OCI-LY1 (cell line): ENCODE measurements around the gene ASPG.

ENCODE experiments used
- H2AFZ ChIP-seq: fragments of 200-600 bp; sonication (generic), shearing (Covaris generic); 2 replicates; pipeline ENCODE4 v1.6.0; 2014; ENCODE audit warnings: antibody characterized with exemption, mild to moderate bottlenecking, low read length
- H3F3A ChIP-seq: fragments of 200-600 bp; sonication (generic), shearing (Covaris generic); 2 replicates; pipeline ENCODE4 v1.6.0; 2014; ENCODE audit warnings: mild to moderate bottlenecking, antibody characterized with exemption, low read length, moderate library complexity; ENCODE audit not compliant: insufficient read depth
- H3K27ac ChIP-seq: fragments of 200-600 bp; sonication (generic); 2 replicates; pipeline ENCODE4 v1.5.1; 2014; ENCODE audit warnings: low read length, mixed run types, mild to moderate bottlenecking, low read depth; ENCODE audit not compliant: poor library complexity, severe bottlenecking
- H3K27me3 ChIP-seq: fragments of 200-600 bp; sonication (generic); 2 replicates; pipeline ENCODE4 v1.6.0; 2014; ENCODE audit warnings: antibody characterized with exemption, mild to moderate bottlenecking, low read length, moderate library complexity; ENCODE audit not compliant: insufficient read depth
- H3K36me3 ChIP-seq: fragments of 200-600 bp; sonication (generic); 2 replicates; pipeline ENCODE4 v1.6.1; 2014; ENCODE audit warnings: mild to moderate bottlenecking, antibody characterized with exemption, low read length, moderate library complexity, mixed read lengths; ENCODE audit not compliant: insufficient read depth
- H3K4me1 ChIP-seq: fragments of 200-600 bp; sonication (generic); 2 replicates; pipeline ENCODE4 v1.5.1; 2014; ENCODE audit warnings: mild to moderate bottlenecking, low read length, moderate library complexity; ENCODE audit not compliant: insufficient read depth, severe bottlenecking
- H3K4me2 ChIP-seq: fragments of 200-600 bp; sonication (generic), shearing (Covaris generic); 2 replicates; pipeline ENCODE4 v1.6.1; 2014; ENCODE audit warnings: low read length
- H3K4me3 ChIP-seq: fragments of 200-600 bp; sonication (generic); 2 replicates; pipeline ENCODE4 v1.5.1; 2014; ENCODE audit warnings: low read length, low read depth, mild to moderate bottlenecking, mixed read lengths; ENCODE audit not compliant: poor library complexity, severe bottlenecking
- H3K79me2 ChIP-seq: fragments of 200-600 bp; shearing (Covaris generic); 2 replicates; pipeline ENCODE4 v1.6.1; 2016; ENCODE audit warnings: mixed run types, low read length, mixed read lengths; ENCODE audit not compliant: insufficient read depth
- H3K9ac ChIP-seq: fragments of 200-600 bp; sonication (generic), shearing (Covaris generic); 2 replicates; pipeline ENCODE4 v1.6.1; 2014; ENCODE audit warnings: mild to moderate bottlenecking, low read length, mixed read lengths
- H3K9me2 ChIP-seq: fragments of 200-600 bp; sonication (generic), shearing (Covaris generic); 2 replicates; pipeline ENCODE4 v1.6.1; 2014; ENCODE audit warnings: low read depth, mild to moderate bottlenecking, low read length, mixed read lengths
- H3K9me3 ChIP-seq: fragments of 200-600 bp; shearing (Covaris generic); 2 replicates; pipeline ENCODE4 v1.6.1; 2014; ENCODE audit warnings: low read length, mixed read lengths
- H4K20me1 ChIP-seq: fragments of 200-600 bp; sonication (generic), shearing (Covaris generic); 2 replicates; pipeline ENCODE4 v1.6.0; 2016; ENCODE audit warnings: mild to moderate bottlenecking, low read length; ENCODE audit not compliant: insufficient read depth
- EZH2 ChIP-seq: fragments of 200-600 bp; sonication (generic), shearing (Covaris generic); IDR thresholded peaks from 2 replicates; pipeline ENCODE4 v1.8.0; 2017; ENCODE audit warnings: borderline replicate concordance, mixed run types, mild to moderate bottlenecking, antibody characterized with exemption, low read length, moderate library complexity, mixed read lengths
- TF ChIP-seq, protein P1 (sequence below): fragments of 200-600 bp; sonication (generic), shearing (Covaris generic); IDR thresholded peaks from 2 replicates; pipeline ENCODE4 v1.5.1; 2017; ENCODE audit warnings: mild to moderate bottlenecking, antibody characterized with exemption, low read length, moderate library complexity, mixed read lengths

ASPG gene

DNA sequence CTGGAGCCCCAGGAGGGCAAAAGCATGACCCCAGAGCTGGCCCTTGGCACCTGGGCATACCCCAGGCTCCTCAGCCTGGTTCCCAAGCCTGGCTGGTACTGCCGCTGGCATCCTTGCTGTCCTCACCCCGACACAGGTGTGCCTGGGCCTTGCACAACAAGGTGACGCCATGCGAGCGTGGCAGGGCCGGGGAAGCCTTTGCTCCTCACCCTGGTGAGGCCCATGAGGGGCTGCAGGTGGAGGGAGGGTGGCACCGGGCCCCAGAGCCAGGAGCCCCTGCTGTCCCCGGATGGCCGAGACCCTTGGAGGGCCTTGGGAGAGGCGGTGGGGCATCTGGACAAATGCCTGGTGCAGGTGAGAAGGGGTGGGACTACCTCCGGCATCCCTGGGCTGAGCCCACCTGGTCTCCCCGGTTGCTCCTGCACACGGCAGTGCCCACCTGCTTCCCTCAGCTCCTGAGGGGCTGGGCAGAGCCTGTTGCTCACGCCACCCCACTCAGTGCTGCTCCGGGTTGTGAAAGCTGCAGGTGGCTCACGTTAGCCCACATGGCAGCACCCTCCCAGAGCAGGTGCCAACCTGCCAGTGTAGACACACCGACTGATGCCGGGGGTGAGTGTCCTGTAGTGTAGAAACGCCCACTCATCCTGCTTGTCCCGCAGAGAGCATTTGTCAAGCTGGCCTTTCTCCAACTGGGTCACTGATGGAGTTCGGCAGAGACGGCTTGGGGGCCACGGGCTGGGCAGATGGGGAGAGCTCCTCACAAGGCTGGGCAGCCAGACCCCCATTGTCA is 28.3 kb downstream of the ASPG start:
- no peaks in the 10 kb centered on the region for H3K79me2 ChIP-seq
- no peaks in the 10 kb centered on the region for H4K20me1 ChIP-seq
- no peaks in the 10 kb centered on the region for H3K4me1 ChIP-seq
- no peak overlapping the region for H3K9ac ChIP-seq
- H3K9me2 ChIP-seq, result no peaks in the 10 kb centered on the region
- no peak overlapping the region for H3K4me3 ChIP-seq
- no peak overlapping the region for H2AFZ ChIP-seq
- H3K36me3 ChIP-seq, result no peaks in the 10 kb centered on the region
- H3K27ac ChIP-seq, result no peak overlapping the region
- no peaks in the 10 kb centered on the region for H3F3A ChIP-seq
- TF ChIP-seq, protein P1, sequence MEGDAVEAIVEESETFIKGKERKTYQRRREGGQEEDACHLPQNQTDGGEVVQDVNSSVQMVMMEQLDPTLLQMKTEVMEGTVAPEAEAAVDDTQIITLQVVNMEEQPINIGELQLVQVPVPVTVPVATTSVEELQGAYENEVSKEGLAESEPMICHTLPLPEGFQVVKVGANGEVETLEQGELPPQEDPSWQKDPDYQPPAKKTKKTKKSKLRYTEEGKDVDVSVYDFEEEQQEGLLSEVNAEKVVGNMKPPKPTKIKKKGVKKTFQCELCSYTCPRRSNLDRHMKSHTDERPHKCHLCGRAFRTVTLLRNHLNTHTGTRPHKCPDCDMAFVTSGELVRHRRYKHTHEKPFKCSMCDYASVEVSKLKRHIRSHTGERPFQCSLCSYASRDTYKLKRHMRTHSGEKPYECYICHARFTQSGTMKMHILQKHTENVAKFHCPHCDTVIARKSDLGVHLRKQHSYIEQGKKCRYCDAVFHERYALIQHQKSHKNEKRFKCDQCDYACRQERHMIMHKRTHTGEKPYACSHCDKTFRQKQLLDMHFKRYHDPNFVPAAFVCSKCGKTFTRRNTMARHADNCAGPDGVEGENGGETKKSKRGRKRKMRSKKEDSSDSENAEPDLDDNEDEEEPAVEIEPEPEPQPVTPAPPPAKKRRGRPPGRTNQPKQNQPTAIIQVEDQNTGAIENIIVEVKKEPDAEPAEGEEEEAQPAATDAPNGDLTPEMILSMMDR, result no peak
- TF ChIP-seq EZH2, result no peak
- H3K4me2 ChIP-seq, result no peak overlapping the region
- no peaks in the 10 kb centered on the region for H3K9me3 ChIP-seq
- peaks cover 5% of the 10 kb centered on the region; the same call in 1 of the 2 replicates for H3K27me3 ChIP-seq

DNA sequence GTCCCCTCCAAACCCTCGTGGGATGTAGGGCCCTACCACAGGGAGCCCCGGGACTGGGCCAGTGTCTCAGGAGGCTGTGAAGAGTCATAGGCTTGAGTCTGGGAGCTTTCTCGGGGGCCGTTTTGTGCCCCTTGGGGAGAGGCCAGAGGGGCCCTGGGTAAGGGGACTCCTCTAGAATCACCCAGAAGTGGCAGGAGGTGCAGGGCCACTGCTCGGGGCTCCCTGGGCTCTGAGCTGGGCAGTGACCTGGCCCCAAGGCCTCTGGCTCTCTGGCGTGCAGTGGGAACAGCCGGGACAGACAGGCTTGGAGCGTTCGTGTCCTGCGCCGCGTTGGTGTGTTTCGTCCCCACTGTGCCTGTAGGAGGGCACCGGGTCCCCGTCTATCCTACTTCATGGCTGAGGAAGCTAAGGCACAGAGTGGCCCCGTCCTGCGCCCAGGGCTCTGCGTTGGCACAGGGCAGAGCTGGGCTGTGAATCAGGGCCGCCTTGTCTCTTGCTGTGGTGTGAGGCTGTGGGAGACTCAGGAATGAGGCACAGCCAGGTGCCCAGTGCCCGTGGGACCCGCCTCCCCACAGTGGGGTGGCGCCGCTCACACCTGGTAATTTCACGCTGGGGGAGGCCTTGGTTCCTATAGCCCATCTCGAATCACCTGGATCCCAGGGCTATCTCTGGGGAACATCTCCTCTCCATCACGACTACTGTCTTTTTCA is 29.1 kb downstream of the ASPG start:
- Histone ChIP-seq H3K36me3 (no peaks in the 10 kb centered on the region), H3K79me2 (no peaks in the 10 kb centered on the region), H3F3A (no peaks in the 10 kb centered on the region), H3K4me3 (no peak overlapping the region), H2AFZ (no peak overlapping the region), H3K27me3 (peaks cover 5% of the 10 kb centered on the region; the same call in 1 of the 2 replicates), H3K4me2 (no peak overlapping the region), H4K20me1 (no peaks in the 10 kb centered on the region), H3K27ac (no peak overlapping the region), H3K9me3 (no peaks in the 10 kb centered on the region), H3K9ac (no peak overlapping the region), H3K4me1 (no peaks in the 10 kb centered on the region), H3K9me2 (no peaks in the 10 kb centered on the region)
- TF ChIP-seq, protein P1, result no peak
- no peak for TF ChIP-seq EZH2

DNA sequence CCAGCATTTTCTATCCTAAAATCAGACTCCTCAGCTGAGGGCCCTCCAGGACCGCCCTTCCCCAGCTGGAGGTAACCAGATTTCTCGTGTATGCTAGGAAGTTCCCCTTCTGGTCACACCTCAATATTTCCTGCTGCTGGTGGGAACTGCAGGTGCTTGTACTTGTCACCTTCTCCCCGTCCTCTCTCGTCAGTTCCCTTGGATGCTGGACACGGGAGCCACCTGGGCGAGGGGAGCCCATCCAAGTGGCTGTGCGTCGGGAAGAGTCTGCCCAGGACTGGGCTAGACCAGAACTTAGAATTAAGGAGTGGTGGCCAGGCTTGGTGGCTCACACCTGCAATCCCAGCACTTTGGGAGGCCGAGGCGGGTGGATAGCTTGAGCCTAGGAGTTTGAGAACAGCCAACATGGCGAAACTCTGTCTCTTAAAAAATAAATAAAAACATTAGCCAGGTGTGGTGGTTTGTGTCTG is 29.7 kb downstream of the ASPG start:
- Histone ChIP-seq H3K9ac (no peak overlapping the region), H3K4me3 (no peak overlapping the region), H3K27me3 (peaks cover 5% of the 10 kb centered on the region; the same call in 1 of the 2 replicates), H2AFZ (no peak overlapping the region), H3K79me2 (no peaks in the 10 kb centered on the region), H3K4me1 (no peaks in the 10 kb centered on the region), H3K27ac (no peak overlapping the region), H4K20me1 (no peaks in the 10 kb centered on the region), H3F3A (no peaks in the 10 kb centered on the region), H3K36me3 (no peaks in the 10 kb centered on the region), H3K4me2 (no peak overlapping the region), H3K9me2 (no peaks in the 10 kb centered on the region), H3K9me3 (no peaks in the 10 kb centered on the region)
- no peak for TF ChIP-seq EZH2
- TF ChIP-seq, protein P1, result no peak
